Renal cortex interstitium (tissue), 15 donors: ENCODE results near the gene GPR65. TPM values are rescaled to one million over a fixed set of nuclear protein-coding genes. Genes with fewer than 3 reads are reported as not detected.

Experiments used
- DNase-seq, 11 donors: peaks; one replicate each; pipeline ENCODE4 v3.0.0-alpha.2; 2013; ENCODE audit warnings: low read depth in 9 of 11, low spot score in 4 of 11; ENCODE audit errors: extremely low read depth in 1 of 11
- long read RNA-seq, 16 experiments: transcript quantifications; one replicate each; lab custom pipeline, GENCODE V29; 2026
- polyA plus RNA-seq, 3 donors: library from polyadenylated mRNA; unstranded; fragments of 120-200 nt; gene quantifications; one replicate each; pipeline ENCODE4 v1.2.1, GENCODE V29; 2013; ENCODE audit not compliant: insufficient read length in 3 of 3

GPR65 gene, protein sequence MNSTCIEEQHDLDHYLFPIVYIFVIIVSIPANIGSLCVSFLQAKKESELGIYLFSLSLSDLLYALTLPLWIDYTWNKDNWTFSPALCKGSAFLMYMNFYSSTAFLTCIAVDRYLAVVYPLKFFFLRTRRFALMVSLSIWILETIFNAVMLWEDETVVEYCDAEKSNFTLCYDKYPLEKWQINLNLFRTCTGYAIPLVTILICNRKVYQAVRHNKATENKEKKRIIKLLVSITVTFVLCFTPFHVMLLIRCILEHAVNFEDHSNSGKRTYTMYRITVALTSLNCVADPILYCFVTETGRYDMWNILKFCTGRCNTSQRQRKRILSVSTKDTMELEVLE
- under 1 TPM; 0.50 to 0.80 (median 0.50) TPM for polyA plus RNA-seq
- long read RNA-seq, donor 1, result 0 reads
- long read RNA-seq, donor 2, result 0 reads
- long read RNA-seq, donor 3, result 0 reads
- long read RNA-seq, donor 4, full-length matches to known transcripts, result 1 of 1 reads
- long read RNA-seq, donor 4, partial matches to known transcripts, result 0 of 1 reads
- long read RNA-seq, donor 4, other reads (novel, unspliced or antisense), result 0 of 1 reads
- long read RNA-seq, donor 5, result 0 reads
- long read RNA-seq, donor 6, result 0 reads
- long read RNA-seq, donor 7, full-length matches to known transcripts, result 2 of 2 reads
- long read RNA-seq, donor 7, partial matches to known transcripts, result 0 of 2 reads
- long read RNA-seq, donor 7, other reads (novel, unspliced or antisense), result 0 of 2 reads
- long read RNA-seq, donor 8, result 0 reads
- long read RNA-seq, donor 9, result 0 reads
- long read RNA-seq, donor 10, result 0 reads
- long read RNA-seq, donor 11, result 0 reads
- long read RNA-seq, donor 12, full-length matches to known transcripts, result 1 of 1 reads
- long read RNA-seq, donor 12, partial matches to known transcripts, result 0 of 1 reads
- long read RNA-seq, donor 12, other reads (novel, unspliced or antisense), result 0 of 1 reads
- long read RNA-seq, donor 13, result 0 reads
- long read RNA-seq, donor 14, result 0 reads
- long read RNA-seq, donor 15, full-length matches to known transcripts, result 1 of 1 reads
- long read RNA-seq, donor 15, partial matches to known transcripts, result 0 of 1 reads
- long read RNA-seq, donor 15, other reads (novel, unspliced or antisense), result 0 of 1 reads
- long read RNA-seq, donor 16, full-length matches to known transcripts, result 1 of 1 reads
- long read RNA-seq, donor 16, partial matches to known transcripts, result 0 of 1 reads
- long read RNA-seq, donor 16, other reads (novel, unspliced or antisense), result 0 of 1 reads

DNA sequence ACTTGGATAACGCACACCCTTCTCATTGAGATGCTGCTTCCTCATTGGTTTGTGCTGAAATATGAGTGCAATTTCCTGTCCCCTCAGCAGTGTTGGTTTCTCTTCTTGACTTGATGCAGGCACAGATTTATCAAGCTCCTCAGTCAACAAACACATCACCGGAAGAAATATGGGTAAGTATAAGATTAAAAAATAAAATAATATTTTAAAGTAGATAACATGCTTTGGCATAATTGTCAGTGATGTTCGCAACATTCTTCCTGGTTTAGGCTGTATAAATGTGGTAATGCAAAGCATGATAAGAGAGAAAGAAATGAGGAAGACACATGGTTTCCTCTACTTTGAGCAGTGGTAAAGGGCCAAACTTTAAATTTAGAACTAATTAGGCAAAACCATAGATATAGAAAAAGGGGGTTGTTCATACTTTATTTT lies at the start of gene GPR65:
Gene GPR65, plus strand, starts transcription at position 86 of the 432 bp plus-strand sequence. CDS start 5,713 bp downstream, outside the sequence.
- no peak for DNase-seq

DNA sequence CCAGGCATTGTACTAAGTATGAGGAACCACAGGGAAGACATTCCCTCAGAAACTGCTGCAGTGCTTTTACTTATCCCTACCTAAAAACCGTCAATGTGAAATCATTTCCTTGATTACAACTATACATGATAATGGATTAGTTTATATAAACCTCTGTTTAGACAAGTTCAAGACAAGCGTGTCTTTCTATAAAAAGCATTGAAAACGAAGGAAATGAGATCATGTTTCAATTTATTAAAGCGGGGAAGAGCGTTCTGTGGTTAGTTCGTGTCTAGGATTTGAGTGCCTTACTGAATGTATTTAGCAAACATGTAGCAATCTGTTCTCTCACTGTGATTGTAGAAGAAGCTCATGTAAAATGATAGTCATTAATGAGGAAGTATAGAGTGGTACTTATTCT lies 49.4 kb upstream of the GPR65 start:
- DNase-seq, result no peak

DNA sequence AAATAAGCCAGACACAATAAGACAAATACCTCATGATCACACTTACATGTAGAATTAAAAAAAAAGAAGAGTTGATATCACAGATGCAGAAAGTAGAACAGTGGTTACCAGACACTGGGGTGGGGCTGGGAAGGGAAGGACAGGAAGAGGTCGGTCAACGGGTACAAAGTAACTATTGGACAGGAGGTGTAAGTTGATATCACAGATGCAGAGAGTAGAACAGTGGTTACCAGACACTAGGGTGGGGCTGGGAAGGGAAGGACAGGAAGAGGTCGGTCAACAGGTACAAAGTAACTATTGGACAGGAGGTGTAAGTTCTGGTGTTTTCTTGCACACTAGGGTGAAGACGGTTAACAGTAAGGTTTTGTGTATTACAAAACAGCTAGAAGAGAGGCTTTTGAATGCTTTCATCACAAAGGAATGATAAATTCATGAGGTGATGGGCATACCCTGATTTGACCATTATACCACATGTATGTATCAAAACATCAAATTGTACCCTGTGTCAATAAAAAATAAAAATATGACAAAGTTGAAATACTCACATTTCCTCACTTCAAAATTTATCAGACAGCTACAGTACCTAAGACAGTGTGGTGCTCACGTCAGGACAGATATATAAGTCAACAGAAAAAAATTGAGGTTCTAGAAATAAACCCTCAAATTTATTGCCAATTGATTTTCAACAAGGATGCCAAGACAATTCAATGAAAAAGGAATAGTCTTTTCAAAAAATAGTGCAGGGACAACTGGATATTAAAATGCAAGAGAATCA lies 44.7 kb upstream of the GPR65 start:
- DNase-seq, result no peak

DNA sequence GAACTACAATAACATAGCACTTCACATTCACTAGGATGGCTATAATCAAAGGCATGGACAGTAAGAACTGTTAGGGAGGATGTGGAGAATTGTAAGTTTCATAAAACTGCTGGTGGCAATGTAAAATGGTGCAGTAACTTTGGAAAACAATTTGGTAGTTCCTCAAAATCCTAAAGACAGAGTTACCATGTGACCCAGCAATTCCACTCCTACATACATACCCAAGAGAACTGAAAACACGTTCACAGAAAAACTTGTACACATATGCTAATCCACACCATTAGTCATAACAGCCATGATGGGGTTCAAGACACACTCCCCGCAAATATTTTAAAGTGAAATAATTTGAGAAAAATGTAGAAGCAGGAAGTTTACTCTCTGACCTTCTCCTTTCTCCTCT lies 43.7 kb upstream of the GPR65 start:
- DNase-seq, result no peak

DNA sequence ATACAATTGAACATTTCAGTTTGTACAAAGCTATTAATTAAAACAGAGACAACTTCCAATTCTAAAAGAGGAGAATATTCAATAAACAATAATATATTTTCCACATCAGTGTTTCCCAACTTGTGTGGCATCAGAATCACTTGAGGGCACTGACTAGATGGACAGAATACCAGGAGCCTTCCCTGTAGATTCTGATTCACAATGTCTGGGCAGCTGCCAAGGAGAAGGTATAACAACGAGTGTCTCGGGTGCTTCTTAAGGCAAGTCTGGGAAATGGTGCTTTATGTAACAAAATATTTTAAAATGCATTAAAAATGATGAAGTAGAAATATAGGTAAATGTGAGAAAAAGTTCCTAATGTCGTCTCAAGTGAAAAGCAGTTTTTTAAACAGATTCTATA lies 38.1 kb upstream of the GPR65 start:
- DNase-seq, result no peak

DNA sequence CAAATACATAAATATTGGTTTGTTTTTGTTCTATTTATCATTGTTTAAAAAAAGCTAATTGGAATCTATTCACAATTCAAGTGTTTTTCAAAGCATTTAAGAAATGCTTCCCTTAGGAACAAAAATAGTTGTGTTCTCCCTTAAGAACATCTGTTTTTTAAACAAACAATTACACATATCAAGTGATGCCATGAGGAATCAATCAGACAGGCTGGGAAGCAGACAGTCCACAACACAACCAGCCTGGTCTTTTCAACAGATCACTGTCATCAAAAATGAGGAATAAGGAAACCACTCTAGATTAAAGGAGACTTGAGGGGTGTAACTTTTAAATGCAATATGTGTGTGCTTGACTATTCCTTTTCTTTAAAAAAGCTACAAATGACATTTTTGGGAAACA lies 37.4 kb upstream of the GPR65 start:
- DNase-seq, result peak in 2 of 11 donors; percentile 4 to 6

DNA sequence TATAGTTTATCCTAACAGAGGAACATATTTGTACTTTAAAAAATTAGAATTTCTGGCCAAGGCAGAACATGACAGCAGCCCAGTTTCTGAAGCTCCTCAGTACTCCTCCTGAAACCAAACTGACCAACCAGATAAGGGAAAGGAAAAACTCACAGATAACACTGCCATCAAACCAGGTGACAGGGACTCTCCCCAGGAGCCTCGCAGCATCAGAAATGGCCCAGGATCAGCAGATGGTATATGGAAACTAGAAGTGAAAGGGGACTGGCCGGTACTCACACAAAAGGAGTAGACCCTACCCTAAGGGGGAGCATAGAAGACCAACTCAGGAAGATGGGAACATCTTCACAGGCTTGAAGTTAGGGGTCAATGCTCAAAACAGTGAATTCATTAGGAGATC lies 33.9 kb upstream of the GPR65 start:
- no peak for DNase-seq

DNA sequence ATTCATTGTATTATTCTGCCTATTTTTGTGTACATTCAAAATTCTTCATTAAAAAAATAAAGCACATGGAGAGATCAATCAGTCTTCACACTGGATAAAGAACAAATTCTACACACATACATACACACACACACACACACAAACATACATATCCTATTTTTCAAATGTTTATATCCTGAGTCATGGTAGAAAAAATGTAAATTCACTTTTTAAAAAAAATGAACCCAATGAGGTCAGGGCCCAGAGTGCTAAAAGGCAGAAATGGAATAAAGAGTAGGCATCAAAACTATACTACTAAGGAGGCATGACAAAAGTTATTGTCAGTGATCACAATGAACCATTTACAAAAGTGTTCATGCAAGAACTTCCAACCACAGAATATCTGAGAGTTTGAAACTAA lies 29.3 kb upstream of the GPR65 start:
- DNase-seq, result no peak

DNA sequence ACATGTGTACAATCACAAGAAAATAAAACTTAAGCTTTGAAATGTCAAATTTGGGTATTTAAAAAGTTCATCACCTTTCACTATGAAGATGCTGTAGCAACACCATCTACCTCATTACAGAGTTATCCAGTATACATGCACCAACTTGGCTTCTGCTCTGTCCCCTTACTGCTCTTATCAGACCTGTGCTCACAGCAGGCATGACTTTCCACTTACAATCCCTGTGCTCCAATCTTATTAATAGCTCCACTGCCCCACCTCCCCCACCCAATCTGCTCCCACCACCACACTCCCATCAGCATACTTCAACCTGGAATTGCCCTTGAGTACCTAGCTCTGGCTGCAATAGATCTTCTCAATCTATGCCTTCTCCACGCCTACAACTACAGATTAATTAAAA lies 25.2 kb upstream of the GPR65 start:
- DNase-seq, result no peak

DNA sequence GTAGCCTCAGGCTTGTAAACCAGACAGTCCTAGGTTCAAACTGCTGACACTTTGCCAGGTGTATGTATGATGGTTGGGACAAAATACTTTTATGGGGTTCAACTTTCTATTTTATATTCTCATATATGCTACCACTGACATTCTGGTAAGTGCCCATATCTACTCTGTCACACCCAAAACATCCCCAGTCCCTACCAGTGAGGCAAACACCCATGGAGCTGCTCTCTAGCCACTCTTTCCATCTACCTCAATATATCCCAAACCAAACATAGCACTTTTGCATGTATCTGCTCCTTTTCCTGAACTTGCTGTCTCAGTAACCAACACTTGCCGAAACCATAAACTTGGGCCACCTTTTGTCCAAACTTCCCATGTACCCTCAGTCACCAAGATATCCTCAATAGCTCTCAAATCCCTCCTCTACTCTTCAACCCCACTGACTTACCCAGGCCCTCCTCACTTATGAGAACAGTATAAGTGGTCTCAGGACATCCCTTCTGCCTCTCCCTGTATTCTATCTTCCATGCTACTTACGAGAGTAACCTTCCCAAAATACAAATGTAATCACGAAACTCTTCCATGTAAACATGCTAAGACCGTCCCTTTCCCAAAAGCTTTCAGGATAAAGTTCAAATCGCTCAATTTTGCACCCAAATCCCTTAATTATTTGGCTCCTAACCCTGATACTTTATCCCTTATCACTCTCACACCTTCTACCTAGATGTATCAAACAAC lies 15.5 kb upstream of the GPR65 start:
- DNase-seq, result no peak

DNA sequence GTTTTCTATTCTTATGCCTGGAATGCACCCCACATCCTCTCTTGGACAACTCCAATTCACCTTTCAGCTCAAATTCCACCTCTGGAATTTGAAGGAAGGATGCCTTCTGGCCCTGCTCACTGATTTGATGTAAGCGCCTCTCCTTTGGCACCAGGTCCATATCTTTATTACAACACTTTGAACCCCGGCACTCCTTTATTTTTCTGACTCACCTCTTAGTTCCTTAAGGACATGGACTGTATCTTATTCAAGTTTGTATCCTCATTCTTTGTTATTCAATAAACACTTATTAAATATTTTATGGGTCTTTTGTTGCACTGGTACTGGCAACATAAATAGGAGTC lies 15.0 kb upstream of the GPR65 start:
- DNase-seq, result no peak

DNA sequence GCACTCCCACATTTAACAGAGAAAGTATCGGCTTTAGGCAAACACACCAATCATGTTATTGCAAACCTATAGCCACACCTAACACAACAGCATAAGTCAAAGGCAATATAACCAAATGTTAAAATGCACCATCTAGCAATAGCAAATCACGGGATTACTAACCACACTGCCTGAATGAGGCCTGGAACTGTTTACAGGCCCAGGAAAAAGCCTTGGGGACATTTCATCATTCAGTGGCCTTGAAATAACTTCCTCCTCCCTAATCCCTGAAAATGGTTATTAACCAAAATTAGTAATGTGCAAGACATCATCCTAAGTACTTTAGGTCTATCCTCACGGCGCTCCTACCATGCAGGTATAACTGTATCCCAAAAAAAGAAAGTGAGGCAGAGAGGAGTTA lies 14.3 kb upstream of the GPR65 start:
- DNase-seq, result no peak

DNA sequence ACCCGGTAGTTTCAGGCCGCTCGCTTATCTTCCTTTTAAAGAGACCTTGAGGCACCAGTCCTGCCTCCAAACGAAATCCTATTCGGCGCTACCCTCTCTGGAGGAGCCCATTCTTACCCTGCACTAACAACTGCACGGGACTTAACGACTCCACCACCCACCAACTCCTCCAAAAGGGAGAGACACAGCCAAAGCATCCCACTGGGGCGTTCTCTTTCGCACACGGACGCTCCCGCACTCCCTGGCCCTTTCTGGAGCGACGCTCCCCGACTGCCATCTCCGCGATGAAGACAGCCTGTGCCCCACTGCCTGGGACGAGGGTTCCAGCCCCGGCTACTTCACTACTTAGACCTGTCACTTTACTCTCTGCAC lies 12.6 kb upstream of the GPR65 start:
- peak in 3 of 11 donors; percentile 8 to 19 (median 18) for DNase-seq

DNA sequence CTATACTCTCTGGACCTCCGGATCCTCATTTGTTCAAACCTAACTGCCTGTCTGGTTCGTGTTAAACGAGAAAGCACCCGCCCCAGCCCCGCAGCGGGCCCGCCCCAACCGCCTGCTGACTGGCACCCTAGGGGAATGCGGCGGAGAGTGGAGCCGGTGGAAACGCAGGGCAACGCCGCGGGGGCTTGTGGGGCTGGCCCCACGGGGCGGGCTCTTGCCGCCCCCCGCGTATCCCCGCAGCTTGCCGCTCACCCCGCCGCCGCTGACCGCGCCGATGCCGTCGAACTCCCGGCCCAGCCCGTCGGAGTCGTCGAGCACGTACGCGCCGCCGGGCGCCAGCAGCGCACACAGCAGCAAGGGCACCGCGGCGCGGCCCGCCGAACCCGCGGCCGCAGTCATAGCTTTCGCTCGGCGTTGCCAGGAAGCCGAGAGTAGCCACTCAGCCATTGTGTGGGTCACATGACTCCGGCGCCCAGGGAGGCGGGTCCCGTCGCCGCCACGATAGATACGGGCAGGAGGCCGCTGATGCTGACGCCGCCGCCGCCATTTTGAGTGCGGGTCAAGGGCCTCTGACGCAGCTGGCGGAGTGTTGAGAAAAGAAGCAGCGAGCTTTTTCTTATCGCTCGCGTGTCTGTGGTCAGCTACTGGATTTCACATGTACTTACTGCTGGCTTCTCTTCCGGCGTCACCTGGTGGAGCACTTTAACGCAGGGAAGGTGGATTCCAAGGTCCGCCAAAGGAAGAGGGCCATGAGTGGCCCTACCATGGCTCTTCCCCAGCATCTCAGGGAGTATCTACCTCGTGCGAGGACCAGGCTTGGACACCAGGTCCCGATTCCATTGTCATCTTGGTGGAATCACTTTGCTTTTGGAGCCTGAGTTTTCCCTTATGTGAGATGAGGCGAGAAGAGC lies 12.0 kb upstream of the GPR65 start, which contains the start of gene GALC:
Gene GALC, minus strand, starts transcription at position 465 of the 911 bp plus-strand sequence. Its CDS starts 18 bp downstream, at position 447.
- DNase-seq, result peak; percentile 65 to 89 (median 84)

DNA sequence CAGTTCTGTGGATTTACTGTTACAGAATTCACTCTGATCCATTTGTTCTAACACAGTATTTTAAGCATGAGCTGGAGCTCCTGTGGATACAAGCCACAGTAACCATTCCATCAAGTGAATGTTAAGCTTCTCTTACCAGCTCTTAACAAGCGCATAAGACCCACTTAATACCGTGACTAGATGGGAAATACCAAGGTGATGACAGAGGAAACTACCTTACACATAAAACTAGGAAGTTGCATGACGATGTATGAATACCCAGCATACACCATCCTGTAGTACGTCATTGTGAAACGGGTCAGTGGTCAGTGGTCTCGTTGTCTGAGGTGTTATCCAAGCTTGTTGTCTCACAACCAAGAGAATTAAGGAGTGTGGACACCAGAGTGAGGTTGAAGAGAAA lies 10.0 kb upstream of the GPR65 start:
- DNase-seq, result no peak

DNA sequence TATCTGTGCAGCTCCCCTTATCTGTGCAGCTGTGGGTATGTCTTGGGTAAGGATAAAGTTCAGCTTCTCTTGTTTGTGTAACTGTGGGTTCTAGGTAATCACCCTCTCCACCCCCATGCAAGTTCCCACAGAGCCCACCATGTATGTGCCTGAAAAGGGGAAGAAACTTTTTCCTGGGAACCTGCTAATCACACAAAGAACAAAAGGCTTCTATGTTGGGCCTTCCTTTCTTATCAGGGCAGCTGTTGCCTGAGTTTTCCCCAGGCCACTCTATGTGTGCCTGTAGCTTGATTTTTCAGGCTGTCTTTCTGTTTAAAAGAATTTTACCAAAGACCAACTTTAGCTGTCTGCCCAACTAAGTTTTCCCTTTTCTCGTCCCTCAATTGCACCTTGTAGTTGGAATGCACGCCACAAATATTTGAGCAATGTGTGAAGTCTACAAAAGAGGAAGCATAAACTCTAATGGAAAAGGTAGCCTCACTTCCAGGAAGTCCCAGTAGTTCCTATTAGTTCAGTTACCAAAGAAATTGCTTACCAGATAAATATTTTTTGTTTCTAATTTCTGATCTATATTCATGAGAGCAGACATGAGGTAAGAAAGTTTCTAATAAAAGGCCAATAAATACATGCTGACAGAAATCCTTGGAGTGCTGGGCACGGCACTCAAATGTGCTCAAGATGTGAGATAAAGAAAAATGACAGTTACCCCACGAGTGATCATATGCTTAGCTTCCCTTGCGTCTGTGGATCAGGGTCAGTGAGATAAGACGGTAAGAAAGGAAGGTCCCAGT lies 9.2 kb upstream of the GPR65 start:
- no peak for DNase-seq

DNA sequence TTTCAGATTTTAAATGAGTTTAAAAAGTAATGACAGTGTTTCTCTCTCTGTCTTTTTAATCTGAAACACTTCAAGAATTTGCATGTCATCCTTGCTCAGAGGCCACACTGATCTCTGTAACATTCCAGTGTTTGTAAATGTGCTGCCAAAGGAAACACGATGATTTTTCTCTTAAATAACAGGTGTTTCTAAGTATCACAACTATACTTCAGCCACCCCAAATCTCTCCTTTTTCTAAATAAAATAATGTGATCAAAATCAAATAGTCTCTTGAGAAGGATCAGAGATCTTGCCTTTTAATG lies 8.7 kb upstream of the GPR65 start:
- DNase-seq, result no peak
